ENCODE data around the gene PTPN11. TPM values are rescaled to one million over a fixed set of nuclear protein-coding genes. Genes with fewer than 3 reads are reported as not detected.

The PTPN11 gene
- total RNA-seq, 4 donors from 2014 or later = 131 to 178 (median 141) TPM

- Histone ChIP-seq H3K4me3 (no peak overlapping the region), H3K27ac (no peak overlapping the region), H3K9me3 (no peaks in the 10 kb centered on the region), H3K4me1 (no peaks in the 10 kb centered on the region), H3K36me3 (no peaks in the 10 kb centered on the region), H3K27me3 (peaks cover 30% of the 10 kb centered on the region)
- 52 to 58% methylated on average over 2 to 5 of the region's 5 CpGs for WGBS, 2 donors (ENCODE audit: low coverage in 1 of 2)
- no peak for ATAC-seq
- TF ChIP-seq POLR2AphosphoS5 (IDR thresholded peaks at IDR 0.05) (no peak), EP300 (IDR thresholded peaks at IDR 0.05) (no peak), POLR2A (IDR thresholded peaks at IDR 0.05) (no peak), CTCF (IDR thresholded peaks at IDR 0.05) (no peak)
Measured at GRCh38 chr12:112540021-112540420, 121.3 kb downstream of the PTPN11 start.

DNA sequence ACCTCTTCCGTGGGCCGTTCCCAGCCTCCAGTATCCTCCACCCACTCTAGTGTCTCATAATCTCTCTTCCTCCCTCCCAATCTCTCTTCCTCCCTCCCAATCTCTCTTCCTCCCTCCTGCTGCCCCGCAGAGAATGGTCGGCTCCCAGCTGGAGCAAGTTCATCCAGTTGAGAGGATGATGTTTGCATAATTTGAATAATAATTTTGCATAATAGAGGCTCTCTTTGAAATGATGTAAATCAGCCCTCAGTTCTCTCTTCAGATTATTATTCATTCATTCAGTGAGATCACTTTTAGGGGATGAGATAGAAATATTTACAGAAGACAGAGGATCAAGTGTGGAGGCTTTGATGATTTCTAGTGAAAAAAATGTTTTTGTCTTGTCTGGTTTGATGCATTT, 125.0 kb downstream of the PTPN11 start:
- H3K27me3 ChIP-seq = peaks cover 54% of the 10 kb centered on the region
- H3K4me3 ChIP-seq = no peak overlapping the region
- ATAC-seq = no peak
- no peaks in the 10 kb centered on the region for H3K4me1 ChIP-seq
- H3K9me3 ChIP-seq = no peaks in the 10 kb centered on the region
- no peak overlapping the region for H3K27ac ChIP-seq
- TF ChIP-seq CTCF (IDR thresholded peaks at IDR 0.05) = no peak
- TF ChIP-seq POLR2A (IDR thresholded peaks at IDR 0.05) = no peak
- no peak for TF ChIP-seq EP300 (IDR thresholded peaks at IDR 0.05)
- TF ChIP-seq POLR2AphosphoS5 (IDR thresholded peaks at IDR 0.05) = no peak
- 46 to 71% methylated on average over 3 of the region's 4 CpGs for WGBS, 2 donors (ENCODE audit: low coverage in 1 of 2)
- H3K36me3 ChIP-seq = no peaks in the 10 kb centered on the region

GRCh38 chr12:112546339-112546738, 127.6 kb downstream of the PTPN11 start:
- H3K9me3 ChIP-seq = no peaks in the 10 kb centered on the region
- H3K36me3 ChIP-seq = no peaks in the 10 kb centered on the region
- peaks cover 48% of the 10 kb centered on the region for H3K27me3 ChIP-seq
- 74 to 94% methylated on average over 3 to 6 of the region's 6 CpGs for WGBS, 2 donors (ENCODE audit: low coverage in 1 of 2)
- TF ChIP-seq EP300 (IDR thresholded peaks at IDR 0.05) (no peak), POLR2A (IDR thresholded peaks at IDR 0.05) (no peak), CTCF (IDR thresholded peaks at IDR 0.05) (no peak), POLR2AphosphoS5 (IDR thresholded peaks at IDR 0.05) (no peak)
- no peak for ATAC-seq
- H3K4me3 ChIP-seq = no peak overlapping the region
- no peak overlapping the region for H3K27ac ChIP-seq
- H3K4me1 ChIP-seq = no peaks in the 10 kb centered on the region

DNA sequence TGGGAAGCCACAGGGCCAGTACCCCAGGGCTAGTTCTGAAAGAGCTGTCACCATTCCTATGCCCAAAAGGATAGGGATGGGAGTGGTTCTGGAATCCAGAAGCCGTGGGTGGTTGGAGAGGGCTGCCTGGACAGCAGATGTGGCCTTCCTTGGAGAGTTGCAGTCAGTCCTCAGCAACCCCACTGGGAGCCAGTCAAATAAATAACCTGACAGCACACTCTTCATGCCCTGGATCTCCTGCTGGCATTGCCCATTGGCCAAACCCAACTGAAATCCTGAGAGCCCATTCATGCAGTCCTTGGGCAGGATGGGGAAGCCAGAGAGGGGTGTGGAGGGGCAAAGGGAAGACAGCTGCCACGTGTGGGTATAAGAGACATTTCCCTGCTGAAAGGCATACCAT, 128.2 kb downstream of the PTPN11 start:
- H3K4me3 ChIP-seq = no peak overlapping the region
- H3K27ac ChIP-seq = no peak overlapping the region
- no peaks in the 10 kb centered on the region for H3K4me1 ChIP-seq
- H3K9me3 ChIP-seq = no peaks in the 10 kb centered on the region
- WGBS, 2 donors (ENCODE audit: low coverage in 1 of 2) = 30% methylated on average over 1 of the region's 2 CpGs; no CpG with 5 or more reads in 1 of the 2 donors
- no peak for ATAC-seq
- TF ChIP-seq CTCF (IDR thresholded peaks at IDR 0.05) (no peak), POLR2A (IDR thresholded peaks at IDR 0.05) (no peak)
- peaks cover 46% of the 10 kb centered on the region for H3K27me3 ChIP-seq
- no peaks in the 10 kb centered on the region for H3K36me3 ChIP-seq

DNA sequence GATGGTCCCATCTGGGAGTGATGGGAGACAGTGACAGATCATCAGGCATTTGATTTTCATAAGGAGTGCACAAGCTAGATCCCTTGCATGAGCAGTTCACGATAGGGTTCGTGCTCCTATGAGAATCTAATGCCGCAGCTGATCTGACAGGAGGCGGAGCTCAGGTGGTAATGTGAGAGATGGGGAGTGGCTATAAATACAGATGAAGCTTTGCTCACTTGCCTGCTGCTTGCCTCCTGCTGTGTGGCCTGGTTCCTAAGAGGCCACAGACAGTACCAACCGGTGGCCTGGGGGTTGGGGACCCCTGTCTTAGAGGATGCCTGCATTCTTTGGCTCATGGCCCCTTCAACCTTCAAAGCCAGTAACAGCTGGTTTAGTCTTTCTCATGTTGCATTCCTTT, 130.3 kb downstream of the PTPN11 start:
- Histone ChIP-seq H3K27ac (no peak overlapping the region), H3K36me3 (no peaks in the 10 kb centered on the region), H3K4me1 (no peaks in the 10 kb centered on the region), H3K27me3 (peaks cover 58% of the 10 kb centered on the region), H3K9me3 (no peaks in the 10 kb centered on the region), H3K4me3 (no peak overlapping the region)
- TF ChIP-seq CTCF (IDR thresholded peaks at IDR 0.05) (no peak), POLR2AphosphoS5 (IDR thresholded peaks at IDR 0.05) (no peak), POLR2A (IDR thresholded peaks at IDR 0.05) (no peak), EP300 (IDR thresholded peaks at IDR 0.05) (no peak)
- no peak for ATAC-seq
- 77% methylated on average over 4 of the region's 5 CpGs; no CpG with 5 or more reads in 1 of the 2 donors for WGBS, 2 donors (ENCODE audit: low coverage in 1 of 2)

All from gastroesophageal sphincter (tissue), 4 donors.